ENCODE data around the gene SKI. TPM values are rescaled to one million over a fixed set of nuclear protein-coding genes. Genes with fewer than 3 reads are reported as not detected.

Gene SKI
- total RNA-seq, 1 donor from 2014 or later = 110 TPM

GRCh38 chr1:2273401-2274090 is 45.4 kb downstream of the SKI start:
- H3K4me3 Mint-ChIP-seq = no peak overlapping the region
- H3K27me3 Mint-ChIP-seq (ENCODE audit: low read depth) = no peaks in the 10 kb centered on the region
- peak overlapping the region; percentile 93 for H3K27ac Mint-ChIP-seq
- no peaks in the 10 kb centered on the region for H3K9me3 Mint-ChIP-seq
- no peak for DNase-seq (ENCODE audit: low spot score in 2 of 2, unreplicated experiment in 2 of 2)
- peaks cover 70% of the 10 kb centered on the region for H3K4me1 Mint-ChIP-seq
- H3K36me3 Mint-ChIP-seq = peaks cover 2% of the 10 kb centered on the region
- no peak for TF ChIP-seq CTCF (IDR thresholded peaks at IDR 0.05; ENCODE audit: unreplicated experiment)

- no peak for TF ChIP-seq CTCF (IDR thresholded peaks at IDR 0.05; ENCODE audit: unreplicated experiment)
- H3K9me3 Mint-ChIP-seq = no peaks in the 10 kb centered on the region
- H3K4me3 Mint-ChIP-seq = no peak overlapping the region
- peaks cover 70% of the 10 kb centered on the region for H3K4me1 Mint-ChIP-seq
- peaks cover 2% of the 10 kb centered on the region for H3K36me3 Mint-ChIP-seq
- no peak for DNase-seq (ENCODE audit: low spot score in 2 of 2, unreplicated experiment in 2 of 2)
- H3K27ac Mint-ChIP-seq = peak overlapping the region; percentile 88
- no peaks in the 10 kb centered on the region for H3K27me3 Mint-ChIP-seq (ENCODE audit: low read depth)
Measured at GRCh38 chr1:2274231-2274928, 46.3 kb downstream of the SKI start.

GRCh38 chr1:2274929-2275475 is 46.9 kb downstream of the SKI start:
- no peak overlapping the region for H3K4me3 Mint-ChIP-seq
- DNase-seq (ENCODE audit: low spot score in 2 of 2, unreplicated experiment in 2 of 2) = no peak
- H3K9me3 Mint-ChIP-seq = no peaks in the 10 kb centered on the region
- H3K36me3 Mint-ChIP-seq = peaks cover 6% of the 10 kb centered on the region
- H3K4me1 Mint-ChIP-seq = peaks cover 74% of the 10 kb centered on the region
- H3K27me3 Mint-ChIP-seq (ENCODE audit: low read depth) = no peaks in the 10 kb centered on the region
- H3K27ac Mint-ChIP-seq = peak overlapping the region; percentile 88
- TF ChIP-seq CTCF (IDR thresholded peaks at IDR 0.05; ENCODE audit: unreplicated experiment) = no peak

GRCh38 chr1:2275796-2276536 is 47.8 kb downstream of the SKI start:
- Mint-ChIP-seq H3K27me3 (ENCODE audit: low read depth) (no peaks in the 10 kb centered on the region), H3K4me3 (no peak overlapping the region), H3K36me3 (peaks cover 6% of the 10 kb centered on the region), H3K4me1 (peaks cover 66% of the 10 kb centered on the region), H3K9me3 (no peaks in the 10 kb centered on the region), H3K27ac (peak overlapping the region; percentile 93)
- no peak for TF ChIP-seq CTCF (IDR thresholded peaks at IDR 0.05; ENCODE audit: unreplicated experiment)
- DNase-seq (ENCODE audit: low spot score in 2 of 2, unreplicated experiment in 2 of 2) = no peak

GRCh38 chr1:2276803-2277580 is 48.9 kb downstream of the SKI start:
- no peaks in the 10 kb centered on the region for H3K9me3 Mint-ChIP-seq
- DNase-seq (ENCODE audit: low spot score in 2 of 2, unreplicated experiment in 2 of 2) = no peak
- no peak overlapping the region for H3K4me3 Mint-ChIP-seq
- peaks cover 6% of the 10 kb centered on the region for H3K36me3 Mint-ChIP-seq
- TF ChIP-seq CTCF (IDR thresholded peaks at IDR 0.05; ENCODE audit: unreplicated experiment) = no peak
- peak overlapping the region; percentile 93 for H3K27ac Mint-ChIP-seq
- no peaks in the 10 kb centered on the region for H3K27me3 Mint-ChIP-seq (ENCODE audit: low read depth)
- peaks cover 61% of the 10 kb centered on the region for H3K4me1 Mint-ChIP-seq
